ENCODE data around the gene GLIPR2. TPM values are rescaled to one million over a fixed set of nuclear protein-coding genes. Genes with fewer than 3 reads are reported as not detected.
"Not testable (repeated sequence)": the region's sequence is repeated elsewhere in the genome, so short reads cannot be mapped to it uniquely, and the experiment has no call there.

Gene GLIPR2
- total RNA-seq, 1 experiment from 2014 or later, result 0.96 TPM

GRCh38 chr9:36170531-36170930 lies 34.0 kb downstream of the GLIPR2 start:
- TF ChIP-seq, protein P1, sequence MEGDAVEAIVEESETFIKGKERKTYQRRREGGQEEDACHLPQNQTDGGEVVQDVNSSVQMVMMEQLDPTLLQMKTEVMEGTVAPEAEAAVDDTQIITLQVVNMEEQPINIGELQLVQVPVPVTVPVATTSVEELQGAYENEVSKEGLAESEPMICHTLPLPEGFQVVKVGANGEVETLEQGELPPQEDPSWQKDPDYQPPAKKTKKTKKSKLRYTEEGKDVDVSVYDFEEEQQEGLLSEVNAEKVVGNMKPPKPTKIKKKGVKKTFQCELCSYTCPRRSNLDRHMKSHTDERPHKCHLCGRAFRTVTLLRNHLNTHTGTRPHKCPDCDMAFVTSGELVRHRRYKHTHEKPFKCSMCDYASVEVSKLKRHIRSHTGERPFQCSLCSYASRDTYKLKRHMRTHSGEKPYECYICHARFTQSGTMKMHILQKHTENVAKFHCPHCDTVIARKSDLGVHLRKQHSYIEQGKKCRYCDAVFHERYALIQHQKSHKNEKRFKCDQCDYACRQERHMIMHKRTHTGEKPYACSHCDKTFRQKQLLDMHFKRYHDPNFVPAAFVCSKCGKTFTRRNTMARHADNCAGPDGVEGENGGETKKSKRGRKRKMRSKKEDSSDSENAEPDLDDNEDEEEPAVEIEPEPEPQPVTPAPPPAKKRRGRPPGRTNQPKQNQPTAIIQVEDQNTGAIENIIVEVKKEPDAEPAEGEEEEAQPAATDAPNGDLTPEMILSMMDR (IDR thresholded peaks at IDR 0.05; ENCODE audit: unreplicated experiment), result no peak
- Mint-ChIP-seq H3K27me3 (ENCODE audit: insufficient read depth, unreplicated experiment) (no peaks in the 10 kb centered on the region), H3K27ac (ENCODE audit: low read depth, unreplicated experiment) (no peak overlapping the region), H3K4me3 (ENCODE audit: unreplicated experiment) (no peak overlapping the region), H3K9me3 (ENCODE audit: unreplicated experiment) (no peaks in the 10 kb centered on the region), H3K36me3 (ENCODE audit: insufficient read depth, unreplicated experiment) (no peaks in the 10 kb centered on the region), H3K4me1 (ENCODE audit: insufficient read depth, unreplicated experiment) (no peaks in the 10 kb centered on the region)
- DNase-seq (ENCODE audit: unreplicated experiment), result no peak
- no TSS peak for BruUV-seq (replicated peaks)
- ChIA-PET CTCF (interaction anchor here (1.5 to 9.4 kb wide), 2 partner anchors 20 to 67 kb away, joined by 6 to 106 read pairs; partner anchors contain the start of gene CLTA), POLR2A (interaction anchor here (0.7 kb wide), 1 partner anchor 113 kb away, joined by 4 read pairs; no protein-coding TSS in a partner anchor)
- intact Hi-C loops (cut with micrococcal nuclease), result no loop called here

DNA sequence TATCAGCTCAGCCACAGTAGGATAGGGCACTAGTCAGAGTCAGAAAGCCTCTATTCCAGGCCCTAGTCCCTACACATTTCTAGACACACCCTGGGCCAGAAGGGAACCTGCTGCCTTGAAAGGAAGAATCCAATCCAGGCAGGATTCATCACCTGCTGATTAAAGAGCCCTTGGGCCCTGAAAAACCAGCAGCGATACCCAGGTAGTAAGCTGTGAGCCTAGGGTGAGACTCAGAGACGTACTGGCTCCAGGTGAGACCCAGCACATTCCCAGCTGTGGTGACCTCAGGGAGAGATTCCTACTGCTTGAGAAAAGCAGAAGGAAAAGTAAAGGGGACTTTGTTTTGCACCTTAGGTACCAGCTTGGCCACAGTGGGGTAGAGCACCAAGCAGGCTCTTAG lies 37.3 kb downstream of the GLIPR2 start:
- no peak for DNase-seq (ENCODE audit: unreplicated experiment)
- no TSS peak for BruUV-seq (replicated peaks)
- Mint-ChIP-seq H3K36me3 (ENCODE audit: insufficient read depth, unreplicated experiment) (no peaks in the 10 kb centered on the region), H3K9me3 (ENCODE audit: unreplicated experiment) (no peaks in the 10 kb centered on the region), H3K27me3 (ENCODE audit: insufficient read depth, unreplicated experiment) (no peaks in the 10 kb centered on the region), H3K27ac (ENCODE audit: low read depth, unreplicated experiment) (no peak overlapping the region), H3K4me3 (ENCODE audit: unreplicated experiment) (no peak overlapping the region), H3K4me1 (ENCODE audit: insufficient read depth, unreplicated experiment) (no peaks in the 10 kb centered on the region)
- TF ChIP-seq, protein P1 (IDR thresholded peaks at IDR 0.05; ENCODE audit: unreplicated experiment), result no peak
- POLR2A ChIA-PET, result no interaction called here
- CTCF ChIA-PET, result interaction anchor here (0.5 to 1.5 kb wide), 6 partner anchors 9 to 228 kb away, joined by 3 to 6 read pairs (median 4); no protein-coding TSS in a partner anchor
- intact Hi-C loops (cut with micrococcal nuclease), result no loop called here

DNA sequence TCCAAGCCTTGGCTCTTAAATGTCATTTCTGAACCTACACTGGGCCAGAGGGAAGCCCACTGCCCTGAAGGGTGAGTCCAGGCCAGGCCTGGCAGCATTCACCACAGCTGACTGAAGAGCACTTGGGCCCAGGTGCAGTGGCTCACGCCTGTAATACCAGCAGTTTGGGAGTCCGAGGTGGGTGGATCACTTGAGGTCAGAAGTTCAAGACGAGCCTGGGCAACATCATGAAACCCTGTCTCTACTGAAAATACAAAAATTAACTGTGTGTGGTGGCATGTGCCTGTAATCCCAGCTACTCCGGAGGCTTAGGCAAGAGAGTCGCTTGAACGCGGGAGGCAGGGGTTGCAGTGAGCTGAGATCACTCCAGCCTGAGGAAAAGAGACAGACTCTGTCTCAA lies 37.7 kb downstream of the GLIPR2 start:
- intact Hi-C loops (cut with micrococcal nuclease), result no loop called here
- POLR2A ChIA-PET, result no interaction called here
- Mint-ChIP-seq H3K4me1 (ENCODE audit: insufficient read depth, unreplicated experiment) (no peaks in the 10 kb centered on the region), H3K27me3 (ENCODE audit: insufficient read depth, unreplicated experiment) (no peaks in the 10 kb centered on the region), H3K9me3 (ENCODE audit: unreplicated experiment) (no peaks in the 10 kb centered on the region), H3K27ac (ENCODE audit: low read depth, unreplicated experiment) (no peak overlapping the region), H3K36me3 (ENCODE audit: insufficient read depth, unreplicated experiment) (no peaks in the 10 kb centered on the region), H3K4me3 (ENCODE audit: unreplicated experiment) (no peak overlapping the region)
- no TSS peak for BruUV-seq (replicated peaks)
- no peak for DNase-seq (ENCODE audit: unreplicated experiment)
- CTCF ChIA-PET, result interaction anchor here (0.5 to 2.9 kb wide), 5 partner anchors 7 to 229 kb away, joined by 3 to 8 read pairs (median 4); no protein-coding TSS in a partner anchor
- TF ChIP-seq, protein P1 (IDR thresholded peaks at IDR 0.05; ENCODE audit: unreplicated experiment), result no peak

DNA sequence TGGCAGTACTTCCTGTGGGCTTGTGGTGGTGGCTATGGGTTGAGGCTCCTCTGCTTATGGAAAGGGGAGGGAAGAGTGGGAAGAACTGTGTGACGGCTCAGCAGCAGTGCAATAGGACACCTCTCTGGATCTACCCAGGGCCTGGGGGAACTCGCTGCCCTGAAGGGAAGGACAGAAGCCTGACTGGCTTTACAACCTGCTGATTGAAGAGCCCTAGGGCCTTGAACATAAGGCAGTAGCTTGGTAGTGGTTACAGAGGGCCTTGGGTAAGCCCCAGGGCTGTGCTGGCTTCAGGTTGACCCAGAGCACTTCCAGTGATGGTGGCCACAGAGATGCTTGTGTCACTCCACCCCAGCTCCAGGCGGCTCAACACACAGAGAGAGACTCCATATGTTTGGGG lies 38.2 kb downstream of the GLIPR2 start:
- Mint-ChIP-seq H3K4me1 (ENCODE audit: insufficient read depth, unreplicated experiment) (no peaks in the 10 kb centered on the region), H3K4me3 (ENCODE audit: unreplicated experiment) (no peak overlapping the region), H3K36me3 (ENCODE audit: insufficient read depth, unreplicated experiment) (no peaks in the 10 kb centered on the region), H3K27ac (ENCODE audit: low read depth, unreplicated experiment) (no peak overlapping the region), H3K27me3 (ENCODE audit: insufficient read depth, unreplicated experiment) (no peaks in the 10 kb centered on the region), H3K9me3 (ENCODE audit: unreplicated experiment) (no peaks in the 10 kb centered on the region)
- CTCF ChIA-PET, result interaction anchor here (0.6 to 2.9 kb wide), 3 partner anchors 8 to 171 kb away, joined by 3 to 8 read pairs (median 4); no protein-coding TSS in a partner anchor
- TF ChIP-seq, protein P1 (IDR thresholded peaks at IDR 0.05; ENCODE audit: unreplicated experiment), result no peak
- no TSS peak for BruUV-seq (replicated peaks)
- intact Hi-C loops (cut with micrococcal nuclease), result no loop called here
- DNase-seq (ENCODE audit: unreplicated experiment), result no peak
- POLR2A ChIA-PET, result interaction anchor here (1.2 kb wide), 1 partner anchor 132 kb away, joined by 5 read pairs; no protein-coding TSS in a partner anchor

DNA sequence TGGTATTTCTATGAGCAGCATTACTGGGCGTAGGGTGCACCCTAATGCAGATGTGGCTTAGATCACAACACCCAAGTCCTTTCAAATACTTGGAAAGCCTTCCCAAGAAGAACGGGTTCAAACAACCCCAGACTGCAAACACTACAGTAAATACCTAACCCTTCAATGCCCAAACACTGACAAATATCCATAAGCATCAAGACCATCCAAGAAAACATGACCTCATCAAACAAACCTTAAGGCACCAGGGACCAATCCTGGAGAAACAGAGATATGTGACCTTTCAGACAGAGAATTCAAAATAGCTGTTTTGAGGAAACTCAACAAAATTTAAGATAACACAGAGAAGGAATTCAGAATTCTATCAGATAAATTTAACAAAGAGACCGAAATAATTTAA lies 38.7 kb downstream of the GLIPR2 start:
- H3K27me3 Mint-ChIP-seq (ENCODE audit: insufficient read depth, unreplicated experiment); H3K4me3 Mint-ChIP-seq (ENCODE audit: unreplicated experiment); DNase-seq (ENCODE audit: unreplicated experiment); H3K27ac Mint-ChIP-seq (ENCODE audit: low read depth, unreplicated experiment); H3K9me3 Mint-ChIP-seq (ENCODE audit: unreplicated experiment); intact Hi-C loops (cut with micrococcal nuclease); BruUV-seq (replicated peaks); H3K36me3 Mint-ChIP-seq (ENCODE audit: insufficient read depth, unreplicated experiment); H3K4me1 Mint-ChIP-seq (ENCODE audit: insufficient read depth, unreplicated experiment): not testable (repeated sequence)
- ChIA-PET POLR2A (interaction anchor here (1.2 kb wide), 1 partner anchor 132 kb away, joined by 5 read pairs; no protein-coding TSS in a partner anchor), CTCF (interaction anchor here (0.6 to 2.9 kb wide), 2 partner anchors 8 to 171 kb away, joined by 4 to 8 read pairs; no protein-coding TSS in a partner anchor)

DNA sequence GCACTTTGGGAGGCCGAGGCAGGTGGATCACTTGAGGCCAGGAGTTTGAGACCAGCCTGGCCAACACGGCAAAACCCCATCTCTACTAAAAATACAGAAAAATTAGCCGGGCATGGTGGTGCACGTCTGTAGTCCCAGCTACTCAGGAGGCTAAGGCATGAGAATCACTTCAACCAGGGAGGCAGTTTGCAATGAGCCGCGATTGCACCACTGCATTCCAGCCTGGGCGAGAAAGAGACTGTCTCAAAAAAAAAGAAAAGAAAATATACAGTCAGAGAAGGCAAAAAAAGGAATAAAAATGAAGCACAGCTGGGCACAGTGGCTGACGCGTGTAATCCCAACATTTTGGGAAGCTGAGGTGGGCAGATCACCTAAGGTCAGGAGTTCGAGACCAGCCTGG lies 40.0 kb downstream of the GLIPR2 start:
- CTCF ChIA-PET, result interaction anchor here (1.3 to 2.9 kb wide), 2 partner anchors 10 to 14 kb away, joined by 5 to 8 read pairs; partner anchors contain the start of gene CLTA
- H3K27ac Mint-ChIP-seq (ENCODE audit: low read depth, unreplicated experiment), result not testable (repeated sequence)
- POLR2A ChIA-PET, result interaction anchor here (0.7 kb wide), 1 partner anchor 496 kb away, joined by 3 read pairs; no protein-coding TSS in a partner anchor

More for the DNA sequence above, 40.0 kb downstream of the GLIPR2 start:
- H3K27me3 Mint-ChIP-seq (ENCODE audit: insufficient read depth, unreplicated experiment); DNase-seq (ENCODE audit: unreplicated experiment); H3K4me3 Mint-ChIP-seq (ENCODE audit: unreplicated experiment); BruUV-seq (replicated peaks); H3K36me3 Mint-ChIP-seq (ENCODE audit: insufficient read depth, unreplicated experiment); H3K4me1 Mint-ChIP-seq (ENCODE audit: insufficient read depth, unreplicated experiment); H3K9me3 Mint-ChIP-seq (ENCODE audit: unreplicated experiment); intact Hi-C loops (cut with micrococcal nuclease): not testable (repeated sequence)

Data from MCF 10A (cell line).